ENCODE measurements around the gene SYT7.

GRCh38 chr11:61494381-61494961 is 86.4 kb downstream of the SYT7 start:
- TF ChIP-seq POLR2A (IDR thresholded peaks at IDR 0.05; ENCODE audit: low read depth, low read length) = no peak
- no peak for TF ChIP-seq TAF1 (IDR thresholded peaks at IDR 0.05; ENCODE audit: borderline replicate concordance, low read depth, low read length)

All from GM12892 (cell line).